Activated T-helper 9 cell treated with anti-CD3 and anti-CD28 coated beads, Interleukin-2, amount 50 U/mL, for 16 hours (primary cell): ENCODE measurements around the gene MELK.

Experiments used
- DNase-seq: peaks from one replicate; pipeline ENCODE4 v3.0.0-alpha.2; 2020; ENCODE audit warnings: low read depth

Gene MELK

GRCh38 chr9:36676091-36676490 lies 103.4 kb downstream of the MELK start:
- no peak for DNase-seq

GRCh38 chr9:36676778-36677485 lies 104.2 kb downstream of the MELK start:
- no peak for DNase-seq

GRCh38 chr9:36677611-36678010 lies 104.9 kb downstream of the MELK start:
- DNase-seq: no peak

- no peak for DNase-seq
These were observed 107.0 kb downstream of the MELK start for GRCh38 chr9:36679710-36680109.

GRCh38 chr9:36686471-36686870 lies 113.8 kb downstream of the MELK start:
- no peak for DNase-seq

GRCh38 chr9:36690412-36691168 lies 117.9 kb downstream of the MELK start:
- no peak for DNase-seq

- no peak for DNase-seq
These were observed 119.0 kb downstream of the MELK start for GRCh38 chr9:36691671-36692070.

GRCh38 chr9:36698984-36699383 lies 126.3 kb downstream of the MELK start:
- DNase-seq: no peak

- no peak for DNase-seq
These were observed 131.5 kb downstream of the MELK start for GRCh38 chr9:36704148-36704547.

- DNase-seq: no peak
These were observed 141.1 kb downstream of the MELK start for GRCh38 chr9:36713515-36714490.

GRCh38 chr9:36716496-36716895 lies 143.8 kb downstream of the MELK start:
- no peak for DNase-seq

GRCh38 chr9:36717276-36717675 lies 144.6 kb downstream of the MELK start:
- DNase-seq: no peak

GRCh38 chr9:36718612-36719011 lies 145.9 kb downstream of the MELK start:
- DNase-seq: no peak

GRCh38 chr9:36720043-36720442 lies 147.3 kb downstream of the MELK start:
- no peak for DNase-seq

- no peak for DNase-seq
These were observed 149.3 kb downstream of the MELK start for GRCh38 chr9:36721846-36722588.

- no peak for DNase-seq
These were observed 153.2 kb downstream of the MELK start for GRCh38 chr9:36725777-36726356.
